ENCODE measurements around the gene STX10.

- TF ChIP-seq REST (IDR thresholded peaks at IDR 0.05; ENCODE audit: insufficient read depth in 1 of 2, low read depth in 2 of 2, low read length in 1 of 2) (0 out of 4 replicates have a peak, but pooled peaks have one; percentile 6 to 31), POLR2AphosphoS5 (IDR thresholded peaks at IDR 0.05; ENCODE audit: low read depth, low read length) (peak; percentile 55), CTCF (IDR thresholded peaks at IDR 0.05) (no peak), SIN3A (IDR thresholded peaks at IDR 0.05; ENCODE audit: borderline replicate concordance, insufficient read depth, low read depth, low read length) (peak; percentile 86; the same call in 1 of the 2 replicates), TCF7L2 (IDR thresholded peaks at IDR 0.05; ENCODE audit: low read depth, low read length) (peak; percentile 47; the same call in 1 of the 2 replicates)
Observed at GRCh38 chr19:13116282-13117175, 33.6 kb downstream of the STX10 start, which contains the start of gene TRMT1.

All from Panc1 (cell line).